Spleen (tissue), 7 donors: ENCODE results near the gene COL9A1.

Experiments used
- CTCF ChIP-seq, 11 experiments: fragments of 200-600 bp in 7 of 11; fragments of 450-650 bp in 4 of 11; sonication (generic) in 4 of 11; IDR thresholded peaks in 8 of 11; conservative IDR thresholded peaks in 3 of 11; 1 replicate in 7 of 11; 2 replicates in 4 of 11; pipeline versions ENCODE4 v1.4.0 to v1.8.0; 2016 to 2021; ENCODE audit warnings: antibody characterized with exemption in 11 of 11, inconsistent platforms in 4 of 11, mild to moderate bottlenecking in 1 of 11
- POLR2A ChIP-seq, 3 donors: fragments of 450-650 bp; IDR thresholded peaks; one replicate each; pipeline ENCODE4 v1.5.1; 2017; ENCODE audit warnings: antibody characterized with exemption in 3 of 3, mild to moderate bottlenecking in 1 of 3
- POLR2AphosphoS5 ChIP-seq, 3 donors: sonication (generic); formaldehyde crosslinking; IDR thresholded peaks; one replicate each; pipeline ENCODE4 v1.5.1; 2017; ENCODE audit warnings: antibody characterized with exemption in 3 of 3
- donor health status: DM: no; HTN: no; CAD: no; lungs with moderate emphysema.
- donor health status: DM: no; HTN: no; CAD: no.
- donor health status: DM: no; HTN: no; CAD: no.

DNA sequence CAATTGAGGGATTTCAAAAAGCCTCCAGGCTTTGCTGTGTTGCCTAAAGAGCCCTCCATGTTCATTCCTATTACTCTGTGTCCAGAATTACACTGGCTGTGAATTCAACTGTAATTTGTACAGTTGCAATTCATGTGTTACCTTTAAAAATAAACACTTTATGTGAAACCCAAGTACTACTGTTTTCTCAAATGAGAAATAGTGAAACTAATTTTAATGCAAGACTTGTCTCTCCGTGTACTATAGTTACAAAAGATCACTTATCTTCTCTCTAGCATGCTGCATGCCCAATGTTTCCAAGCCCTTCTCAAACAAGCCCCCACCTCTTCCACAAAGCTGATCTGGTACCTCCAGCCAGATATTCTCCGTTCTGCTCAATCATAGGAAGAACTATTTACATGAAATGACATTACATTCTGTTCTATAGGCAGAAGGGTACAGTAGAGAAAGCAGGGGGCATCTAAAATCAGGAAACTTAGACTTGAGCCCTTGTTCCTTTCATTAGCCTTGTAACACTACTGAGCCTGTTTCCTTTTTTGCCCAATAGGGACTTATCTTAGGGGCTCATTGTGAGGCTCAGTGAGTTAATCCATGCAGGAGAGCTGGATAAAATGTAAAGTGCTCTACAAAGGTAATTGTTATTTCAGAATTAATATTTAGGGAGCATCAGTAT lies 12.3 kb upstream of the COL9A1 start:
- TF ChIP-seq POLR2AphosphoS5 (IDR thresholded peaks at IDR 0.05) (no peak), CTCF (IDR thresholded peaks at IDR 0.05 in 8 of 11, conservative IDR thresholded peaks at IDR 0.05 in 3 of 11) (no peak), POLR2A (IDR thresholded peaks at IDR 0.05) (no peak)
